Neural cell (in vitro differentiated cells): Measurements from ENCODE around the gene PGLYRP1.

ENCODE experiments used
- CTCF ChIP-seq: fragments of 450-650 bp; IDR thresholded peaks from 2 replicates; pipeline ENCODE4 v1.5.1; 2014; ENCODE audit warnings: antibody characterized with exemption, mild to moderate bottlenecking, moderate library complexity; ENCODE audit not compliant: poor library complexity, severe bottlenecking
- EP300 ChIP-seq: fragments of 450-650 bp; conservative IDR thresholded peaks from 2 replicates; pipeline ENCODE4 v1.6.1; 2014; ENCODE audit warnings: antibody characterized with exemption, mild to moderate bottlenecking, moderate library complexity; ENCODE audit not compliant: poor library complexity, severe bottlenecking
- EZH2 ChIP-seq: fragments of 200-600, 300-800 bp; shearing (Covaris generic), sonication (generic); IDR thresholded peaks from 2 replicates; pipeline ENCODE4 v1.6.1; 2014; ENCODE audit warnings: antibody characterized with exemption, low read length, borderline replicate concordance, mild to moderate bottlenecking; ENCODE audit not compliant: insufficient read depth, poor library complexity, severe bottlenecking
- POLR2AphosphoS5 ChIP-seq: IDR thresholded peaks from 2 replicates; pipeline ENCODE4 v1.6.1; 2012
- RAD21 ChIP-seq: fragments of 450-650 bp; conservative IDR thresholded peaks from 2 replicates; pipeline ENCODE4 v1.6.1; 2014; ENCODE audit warnings: antibody characterized with exemption, mild to moderate bottlenecking, moderate library complexity
- REST ChIP-seq: IDR thresholded peaks from 2 replicates; pipeline ENCODE4 v1.6.1; 2012; ENCODE audit warnings: borderline replicate concordance
- TAF1 ChIP-seq: IDR thresholded peaks from 2 replicates; pipeline ENCODE4 v1.6.1; 2012; ENCODE audit warnings: low read depth

GRCh38 chr19:46014534-46014933, 8.3 kb downstream of the PGLYRP1 start:
- TF ChIP-seq CTCF (no peak), TAF1 (no peak), POLR2AphosphoS5 (no peak), RAD21 (no peak), EZH2 (no peak), REST (no peak), EP300 (no peak)
